SK-N-DZ (cell line): ENCODE measurements around the gene CFAP299.

Source experiments
- DNase-seq: peaks from one replicate; pipeline ENCODE4 v3.0.0-alpha.2; 2015; ENCODE audit warnings: low spot score

CFAP299 gene

GRCh38 chr4:80507507-80507906 lies 172.0 kb downstream of the CFAP299 start:
- DNase-seq: no peak

- DNase-seq: no peak
These were observed 180.0 kb downstream of the CFAP299 start for GRCh38 chr4:80515496-80515895.

GRCh38 chr4:80521438-80521837 lies 185.9 kb downstream of the CFAP299 start:
- DNase-seq: no peak

- DNase-seq: no peak
These were observed 191.2 kb downstream of the CFAP299 start for GRCh38 chr4:80526697-80527096.

GRCh38 chr4:80529026-80529425 lies 193.5 kb downstream of the CFAP299 start:
- no peak for DNase-seq

- DNase-seq: no peak
These were observed 197.3 kb downstream of the CFAP299 start for GRCh38 chr4:80532674-80533333.

- DNase-seq: no peak
These were observed 200.0 kb downstream of the CFAP299 start for GRCh38 chr4:80535551-80535950.

GRCh38 chr4:80538276-80538926 lies 202.9 kb downstream of the CFAP299 start:
- no peak for DNase-seq

- DNase-seq: no peak
These were observed 203.7 kb downstream of the CFAP299 start for GRCh38 chr4:80539190-80539589.

- DNase-seq: no peak
These were observed 204.8 kb downstream of the CFAP299 start for GRCh38 chr4:80540349-80540748.

GRCh38 chr4:80540785-80541469 lies 205.4 kb downstream of the CFAP299 start:
- no peak for DNase-seq

- no peak for DNase-seq
These were observed 207.2 kb downstream of the CFAP299 start for GRCh38 chr4:80542747-80543146.

GRCh38 chr4:80560337-80560736 lies 224.8 kb downstream of the CFAP299 start:
- DNase-seq: no peak

GRCh38 chr4:80566203-80566872 lies 230.8 kb downstream of the CFAP299 start:
- DNase-seq: no peak

GRCh38 chr4:80568891-80569290 lies 233.4 kb downstream of the CFAP299 start:
- no peak for DNase-seq

- no peak for DNase-seq
These were observed 241.3 kb downstream of the CFAP299 start for GRCh38 chr4:80576796-80577195.

- DNase-seq: no peak
These were observed 242.5 kb downstream of the CFAP299 start for GRCh38 chr4:80578001-80578400.

- DNase-seq: peak; percentile 65
These were observed 250.0 kb downstream of the CFAP299 start for GRCh38 chr4:80585542-80585941.

GRCh38 chr4:80586716-80587115 lies 251.2 kb downstream of the CFAP299 start:
- DNase-seq: no peak

- no peak for DNase-seq
These were observed 252.4 kb downstream of the CFAP299 start for GRCh38 chr4:80587871-80588385.

- DNase-seq: no peak
These were observed 257.4 kb downstream of the CFAP299 start for GRCh38 chr4:80592950-80593349.

GRCh38 chr4:80594701-80595100 lies 259.2 kb downstream of the CFAP299 start:
- no peak for DNase-seq
